Activated T-helper 1 cell treated with Interleukin-2 at 50 U/mL for 16 hours (primary cell): ENCODE data around the gene NDOR1.

Experiments
- DNase-seq: peaks from one replicate; pipeline ENCODE4 v3.0.0-alpha.2; 2020; ENCODE audit warnings: low read depth

Gene NDOR1

DNA sequence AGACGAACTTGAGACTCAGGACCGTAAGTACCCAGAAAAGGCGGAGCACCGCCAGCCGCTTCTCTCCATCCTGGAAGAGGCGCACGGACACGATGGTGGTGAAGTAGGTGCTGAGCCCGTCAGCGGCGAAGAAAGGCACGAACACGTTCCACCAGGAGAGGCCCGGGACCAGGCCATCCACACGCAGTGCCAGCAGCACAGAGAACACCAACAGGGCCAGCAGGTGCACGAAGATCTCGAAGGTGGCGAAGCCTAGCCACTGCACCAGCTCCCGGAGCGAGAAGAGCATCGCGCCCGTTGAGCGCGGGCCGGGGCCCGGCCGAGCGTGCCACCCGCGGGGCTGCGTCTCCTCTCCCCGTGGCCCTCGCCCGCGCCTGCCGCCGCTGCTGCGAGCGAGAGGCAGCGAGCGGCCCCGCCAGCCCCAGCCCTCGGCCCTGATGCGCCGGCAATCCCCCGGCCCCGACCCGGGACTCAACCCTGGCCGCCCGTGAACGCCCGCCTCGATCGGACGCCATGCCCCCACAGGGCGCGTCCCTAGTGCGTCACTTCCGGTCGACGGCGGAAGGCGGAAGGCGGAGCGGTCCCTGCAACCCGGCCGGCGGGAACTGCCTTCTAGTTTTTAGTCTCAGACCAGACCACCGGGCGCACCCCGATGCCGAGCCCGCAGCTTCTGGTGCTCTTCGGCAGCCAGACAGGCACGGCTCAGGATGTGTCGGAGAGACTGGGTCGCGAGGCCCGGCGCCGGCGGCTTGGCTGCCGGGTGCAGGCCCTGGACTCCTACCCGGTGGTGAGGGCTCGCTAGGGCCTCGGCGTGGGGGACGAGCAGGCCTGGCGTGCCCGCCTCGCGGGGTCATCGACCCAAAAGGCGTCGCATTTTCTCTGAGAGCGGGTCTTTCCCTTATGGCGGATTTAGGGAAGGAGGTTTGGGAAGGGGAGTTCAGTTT lies at the start of gene NDOR1, which contains the start of gene TMEM203:
Gene NDOR1 (plus strand): TSS at position 575 of the 944 bp plus-strand sequence. CDS start 78 bp downstream, at position 653.
Gene TMEM203 (minus strand): TSS at position 523 of the 944 bp plus-strand sequence. CDS start 234 bp downstream, at position 289.
- peak; percentile 89 for DNase-seq

- peak; percentile 36 for DNase-seq
Observed at GRCh38 chr9:137156567-137157375, 48.7 kb upstream of the NDOR1 start.

GRCh38 chr9:137157618-137158415 lies 47.7 kb upstream of the NDOR1 start:
- no peak for DNase-seq

DNA sequence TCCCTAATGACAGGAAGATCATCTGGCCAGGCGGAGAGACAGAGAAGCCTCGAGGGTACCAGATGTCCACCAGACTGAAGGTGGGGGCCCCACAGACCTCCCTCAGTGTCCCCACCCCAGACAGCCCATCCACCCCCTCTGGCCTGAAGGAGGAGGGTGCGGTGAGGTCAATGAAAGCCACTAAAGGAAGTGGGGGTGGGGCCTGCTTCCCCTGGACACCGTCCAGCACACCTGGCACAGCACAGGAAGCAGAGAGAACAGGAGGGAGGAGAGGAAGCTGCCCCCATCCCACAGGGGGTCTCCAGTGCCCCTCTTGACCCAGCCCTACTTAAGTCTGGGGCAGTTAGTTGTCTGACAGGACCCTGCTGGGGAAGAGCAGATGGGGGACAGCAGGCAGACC lies 46.9 kb upstream of the NDOR1 start:
- DNase-seq, result no peak

GRCh38 chr9:137159105-137160053 lies 46.1 kb upstream of the NDOR1 start:
- DNase-seq, result no peak

DNA sequence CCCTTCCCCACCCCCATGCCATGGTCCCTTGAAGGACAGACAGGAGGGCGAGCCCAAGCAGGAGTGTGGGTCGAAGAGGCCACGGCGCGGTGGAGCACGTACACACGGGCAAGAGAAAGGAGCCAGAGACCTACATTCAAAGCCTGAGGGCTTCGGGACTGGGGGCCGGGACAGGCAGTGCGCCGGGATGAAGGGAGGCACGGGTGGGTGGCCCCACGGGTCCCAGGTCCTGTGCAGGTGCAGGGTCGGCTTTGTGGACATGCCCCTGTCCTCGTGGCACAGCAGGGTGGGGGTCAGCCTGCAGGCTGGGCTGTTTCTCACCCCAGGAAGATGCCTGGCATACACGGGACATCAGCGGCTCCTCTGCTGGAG lies 45.5 kb upstream of the NDOR1 start:
- DNase-seq, result no peak

DNA sequence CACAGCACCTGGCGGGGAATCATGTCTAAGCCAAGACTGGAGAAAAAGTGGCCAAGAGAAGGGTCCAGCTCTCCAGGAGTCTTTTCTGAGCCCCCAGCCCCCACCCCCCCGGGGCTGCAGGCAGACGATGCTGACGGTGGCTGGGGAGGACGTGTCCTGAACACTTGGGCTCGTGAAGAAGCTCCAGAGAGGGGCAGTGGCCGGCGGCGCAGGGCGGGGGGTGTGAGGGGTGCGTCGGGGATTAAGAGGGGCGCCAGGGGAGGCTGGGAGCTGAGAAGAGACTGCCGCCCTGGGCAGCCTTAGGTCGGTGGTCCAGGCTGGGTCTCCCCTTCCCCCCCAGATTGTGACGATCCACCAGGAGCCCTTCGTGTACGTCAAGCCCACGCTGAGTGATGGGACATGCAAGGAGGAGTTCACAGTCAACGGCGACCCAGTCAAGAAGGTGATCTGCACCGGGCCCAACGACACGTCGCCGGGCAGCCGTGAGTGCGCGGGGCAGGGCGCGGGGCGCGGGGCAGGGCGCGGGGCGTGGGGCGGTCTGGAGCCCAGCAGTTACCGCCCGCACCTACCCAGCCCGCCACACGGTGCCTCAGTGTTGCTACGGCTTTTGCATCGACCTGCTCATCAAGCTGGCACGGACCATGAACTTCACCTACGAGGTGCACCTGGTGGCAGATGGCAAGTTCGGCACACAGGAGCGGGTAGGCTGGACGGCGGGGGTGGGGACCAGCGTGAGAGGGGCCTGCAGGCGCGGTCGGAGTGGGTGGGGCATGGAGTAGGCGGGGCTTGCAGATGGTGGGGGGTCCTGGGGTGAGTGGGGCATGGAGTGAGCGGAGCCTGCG lies 44.6 kb upstream of the NDOR1 start:
- no peak for DNase-seq

GRCh38 chr9:137161558-137162486 lies 43.7 kb upstream of the NDOR1 start:
- no peak for DNase-seq

DNA sequence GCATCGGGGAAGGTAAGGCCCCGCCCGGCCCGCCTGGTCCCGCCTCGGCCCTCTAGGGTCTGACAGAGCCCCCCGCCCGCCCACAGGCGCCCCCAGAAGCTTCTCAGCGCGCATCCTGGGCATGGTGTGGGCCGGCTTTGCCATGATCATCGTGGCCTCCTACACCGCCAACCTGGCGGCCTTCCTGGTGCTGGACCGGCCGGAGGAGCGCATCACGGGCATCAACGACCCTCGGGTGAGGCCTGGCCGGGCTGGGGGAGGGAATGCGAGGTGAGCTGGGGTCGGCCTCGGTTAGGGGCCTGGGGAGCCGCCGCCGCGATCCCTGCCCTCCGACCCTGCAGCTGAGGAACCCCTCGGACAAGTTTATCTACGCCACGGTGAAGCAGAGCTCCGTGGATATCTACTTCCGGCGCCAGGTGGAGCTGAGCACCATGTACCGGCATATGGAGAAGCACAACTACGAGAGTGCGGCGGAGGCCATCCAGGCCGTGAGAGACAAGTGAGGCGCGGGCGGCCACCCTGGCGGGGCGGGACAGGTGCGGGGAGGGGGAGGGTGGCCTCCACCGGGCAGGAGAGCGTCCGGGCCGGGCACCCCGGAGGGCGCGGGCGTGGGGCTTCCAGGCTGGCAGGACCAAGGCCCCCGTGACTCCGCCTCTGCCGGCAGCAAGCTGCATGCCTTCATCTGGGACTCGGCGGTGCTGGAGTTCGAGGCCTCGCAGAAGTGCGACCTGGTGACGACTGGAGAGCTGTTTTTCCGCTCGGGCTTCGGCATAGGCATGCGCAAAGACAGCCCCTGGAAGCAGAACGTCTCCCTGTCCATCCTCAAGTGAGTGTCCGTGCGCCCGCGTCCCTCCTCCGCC lies 42.8 kb upstream of the NDOR1 start:
- DNase-seq, result no peak

DNA sequence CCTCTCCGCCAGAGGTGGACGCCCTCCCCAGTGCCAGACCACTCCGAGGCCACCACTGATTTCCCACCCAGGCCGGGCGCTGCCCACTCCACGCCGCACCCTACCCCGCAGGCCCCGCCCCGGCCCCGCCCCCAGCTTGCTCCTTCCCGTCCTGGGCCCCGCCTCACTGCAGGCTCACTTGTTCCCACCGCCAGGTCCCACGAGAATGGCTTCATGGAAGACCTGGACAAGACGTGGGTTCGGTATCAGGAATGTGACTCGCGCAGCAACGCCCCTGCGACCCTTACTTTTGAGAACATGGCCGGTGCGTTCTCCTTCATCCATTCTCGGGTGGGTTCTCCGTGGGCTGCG lies 42.2 kb upstream of the NDOR1 start:
- DNase-seq, result no peak

- no peak for DNase-seq
Observed at GRCh38 chr9:137163805-137164204, 41.7 kb upstream of the NDOR1 start.

GRCh38 chr9:137164370-137165249 lies 40.9 kb upstream of the NDOR1 start:
- DNase-seq, result no peak

GRCh38 chr9:137165250-137165836 lies 40.2 kb upstream of the NDOR1 start:
- no peak for DNase-seq

GRCh38 chr9:137166380-137167229 lies 38.9 kb upstream of the NDOR1 start:
- no peak for DNase-seq

DNA sequence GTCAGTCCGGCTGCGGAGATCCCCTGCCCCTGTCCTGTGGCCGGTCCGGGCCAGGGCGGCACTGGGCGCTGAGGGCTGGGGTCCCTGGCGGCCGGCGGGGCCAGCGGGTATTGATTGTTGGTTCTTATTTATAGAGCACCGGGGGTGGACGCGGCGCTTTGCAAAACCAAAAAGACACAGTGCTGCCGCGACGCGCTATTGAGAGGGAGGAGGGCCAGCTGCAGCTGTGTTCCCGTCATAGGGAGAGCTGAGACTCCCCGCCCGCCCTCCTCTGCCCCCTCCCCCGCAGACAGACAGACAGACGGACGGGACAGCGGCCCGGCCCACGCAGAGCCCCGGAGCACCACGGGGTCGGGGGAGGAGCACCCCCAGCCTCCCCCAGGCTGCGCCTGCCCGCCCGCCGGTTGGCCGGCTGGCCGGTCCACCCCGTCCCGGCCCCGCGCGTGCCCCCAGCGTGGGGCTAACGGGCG lies 38.2 kb upstream of the NDOR1 start:
- no peak for DNase-seq
